HepG2 (cell line): Measurements from ENCODE around the gene DUS3L. TPM values are rescaled to one million over a fixed set of nuclear protein-coding genes. Genes with fewer than 3 reads are reported as not detected.

Experiments used
- ARNT2 ChIP-seq: sonication (generic); formaldehyde crosslinking; IDR thresholded peaks from 2 replicates; pipeline ENCODE4 v1.8.0; 2022; ENCODE audit warnings: mild to moderate bottlenecking, low read depth, missing genetic modification reagents, moderate library complexity
- ELF3 ChIP-seq: IDR thresholded peaks from 2 replicates; pipeline ENCODE4 v1.6.1; 2016; ENCODE audit warnings: missing genetic modification reagents, missing compliant biosample characterization
- ISX ChIP-seq: sonication (generic); formaldehyde crosslinking; conservative IDR thresholded peaks from 2 replicates; pipeline ENCODE4 v1.5.0; 2020; ENCODE audit warnings: missing genetic modification reagents
- MYC ChIP-seq: sonication (generic); formaldehyde crosslinking; IDR thresholded peaks from 2 replicates; pipeline ENCODE4 v1.9.0; 2021; ENCODE audit warnings: missing genetic modification reagents, borderline replicate concordance
- SMC3 ChIP-seq: IDR thresholded peaks from 2 replicates; pipeline ENCODE4 v1.6.1; 2011; ENCODE audit warnings: low read length, improper control_type of control experiment
- SRSF1 ChIP-seq: fragments of 200-400 bp; formaldehyde crosslinking; optimal IDR thresholded peaks from 2 replicates; pipeline ENCODE3; 2017; ENCODE audit warnings: mild to moderate bottlenecking, low read depth, low read length, moderate library complexity
- ZNF616 ChIP-seq: sonication (generic); formaldehyde crosslinking; IDR thresholded peaks from 2 replicates; pipeline ENCODE4 v1.5.0; 2020; ENCODE audit warnings: low read depth, mild to moderate bottlenecking, missing genetic modification reagents
- ZNF644 ChIP-seq: IDR thresholded peaks from 2 replicates; pipeline ENCODE4 v1.6.1; 2016; ENCODE audit warnings: low read depth
- polyA plus RNA-seq, 8 experiments: library from polyadenylated mRNA; depleted of rRNA in 3 of 8; stranded (reverse) in 7 of 8; unstranded in 1 of 8; fragments of >200 nt; fragmentation: Illumina TruSeq in 4 of 8; extraction: Trizol in 4 of 8; gene quantifications; 2 replicates each; pipeline versions ENCODE4 v1.2.1 to v1.2.3, GENCODE V29; 2011 to 2016; ENCODE audit warnings: low read depth in 4 of 8, missing spikeins in 1 of 8, mixed read lengths in 1 of 8; ENCODE audit not compliant: insufficient read depth in 1 of 8
- total RNA-seq, 5 experiments: library from RNA; depleted of rRNA; stranded (reverse); fragments of >200 nt; fragmentation: Illumina TruSeq; extraction: Trizol; gene quantifications; 2 replicates each; pipeline ENCODE4 v1.2.3, GENCODE V29; 2016; ENCODE audit warnings: low read depth in 1 of 5
- TF ChIP-seq, protein P1 (sequence below), 2 experiments: fragments of 450-650 bp in 1 of 2; sonication (generic) in 1 of 2; formaldehyde crosslinking in 1 of 2; IDR thresholded peaks; 2 replicates each; pipeline versions ENCODE4 v1.6.1 to v1.8.0; 2016 to 2022; ENCODE audit warnings: antibody characterized with exemption in 1 of 2, mild to moderate bottlenecking in 1 of 2, missing genetic modification reagents in 1 of 2
- TF ChIP-seq, protein P2 (sequence below): sonication (generic); formaldehyde crosslinking; IDR thresholded peaks from 2 replicates; pipeline ENCODE4 v1.5.0; 2020; ENCODE audit warnings: mild to moderate bottlenecking, missing genetic modification reagents, moderate library complexity
- TF ChIP-seq, protein P3 (sequence below): sonication (generic); formaldehyde crosslinking; conservative IDR thresholded peaks from 2 replicates; pipeline ENCODE4 v1.4.0; 2020; ENCODE audit warnings: mild to moderate bottlenecking, missing genetic modification reagents, moderate library complexity
- TF ChIP-seq, protein P4 (sequence below): sonication (generic); formaldehyde crosslinking; IDR thresholded peaks from 2 replicates; pipeline ENCODE4 v1.5.0; 2020; ENCODE audit warnings: missing genetic modification reagents

The DUS3L gene
- total and polyA plus RNA-seq, 2 of the 13 experiments (the other 11 are each of a cell fraction or from before 2014, with no cell fraction given), result 13.3 to 25.1 TPM

DNA sequence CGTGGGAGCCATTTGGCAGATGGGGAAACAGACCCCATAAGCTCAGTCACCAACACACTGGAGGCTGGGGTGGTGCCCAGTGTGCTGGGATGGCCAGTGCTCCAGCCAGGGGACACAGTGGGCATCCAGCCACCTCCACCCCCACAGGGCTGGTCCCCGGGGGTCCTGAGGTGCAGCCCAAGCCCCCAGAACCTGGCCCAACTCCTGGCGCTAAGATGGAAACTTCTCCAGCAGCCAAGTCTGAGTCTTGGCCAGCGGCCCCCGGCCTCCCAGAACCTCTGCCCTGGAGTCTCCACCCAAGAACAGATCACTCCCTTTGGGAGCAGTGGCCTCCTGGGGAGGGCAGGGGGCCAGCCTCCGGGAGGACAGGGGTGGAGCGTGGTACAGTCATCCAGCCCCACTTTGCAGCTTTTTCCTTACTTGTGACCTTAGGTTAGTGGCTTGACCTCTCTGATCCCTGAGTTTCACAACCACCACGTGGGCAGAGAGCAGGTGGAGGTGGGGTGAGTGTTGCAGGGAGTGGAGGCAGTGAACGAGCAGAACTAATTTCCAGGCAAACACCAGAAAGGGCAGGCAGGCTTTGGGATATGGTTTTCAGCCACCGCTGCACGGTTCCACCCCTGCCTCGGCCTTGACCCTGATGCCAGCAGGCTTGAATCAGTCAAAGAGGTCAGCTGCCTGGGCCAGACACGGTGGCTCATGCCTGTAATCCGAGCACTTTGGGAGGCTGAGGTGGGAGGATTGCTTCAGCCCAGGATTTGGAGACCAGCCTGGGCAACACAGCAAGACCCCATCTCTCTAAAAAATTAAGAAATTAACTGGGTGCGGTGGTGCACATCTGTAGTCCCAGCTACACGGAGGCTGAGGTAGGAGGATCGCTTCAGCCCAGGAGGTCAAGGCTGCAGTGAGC, 9.7 kb upstream of the DUS3L start (continued):
- TF ChIP-seq, protein P1, sequence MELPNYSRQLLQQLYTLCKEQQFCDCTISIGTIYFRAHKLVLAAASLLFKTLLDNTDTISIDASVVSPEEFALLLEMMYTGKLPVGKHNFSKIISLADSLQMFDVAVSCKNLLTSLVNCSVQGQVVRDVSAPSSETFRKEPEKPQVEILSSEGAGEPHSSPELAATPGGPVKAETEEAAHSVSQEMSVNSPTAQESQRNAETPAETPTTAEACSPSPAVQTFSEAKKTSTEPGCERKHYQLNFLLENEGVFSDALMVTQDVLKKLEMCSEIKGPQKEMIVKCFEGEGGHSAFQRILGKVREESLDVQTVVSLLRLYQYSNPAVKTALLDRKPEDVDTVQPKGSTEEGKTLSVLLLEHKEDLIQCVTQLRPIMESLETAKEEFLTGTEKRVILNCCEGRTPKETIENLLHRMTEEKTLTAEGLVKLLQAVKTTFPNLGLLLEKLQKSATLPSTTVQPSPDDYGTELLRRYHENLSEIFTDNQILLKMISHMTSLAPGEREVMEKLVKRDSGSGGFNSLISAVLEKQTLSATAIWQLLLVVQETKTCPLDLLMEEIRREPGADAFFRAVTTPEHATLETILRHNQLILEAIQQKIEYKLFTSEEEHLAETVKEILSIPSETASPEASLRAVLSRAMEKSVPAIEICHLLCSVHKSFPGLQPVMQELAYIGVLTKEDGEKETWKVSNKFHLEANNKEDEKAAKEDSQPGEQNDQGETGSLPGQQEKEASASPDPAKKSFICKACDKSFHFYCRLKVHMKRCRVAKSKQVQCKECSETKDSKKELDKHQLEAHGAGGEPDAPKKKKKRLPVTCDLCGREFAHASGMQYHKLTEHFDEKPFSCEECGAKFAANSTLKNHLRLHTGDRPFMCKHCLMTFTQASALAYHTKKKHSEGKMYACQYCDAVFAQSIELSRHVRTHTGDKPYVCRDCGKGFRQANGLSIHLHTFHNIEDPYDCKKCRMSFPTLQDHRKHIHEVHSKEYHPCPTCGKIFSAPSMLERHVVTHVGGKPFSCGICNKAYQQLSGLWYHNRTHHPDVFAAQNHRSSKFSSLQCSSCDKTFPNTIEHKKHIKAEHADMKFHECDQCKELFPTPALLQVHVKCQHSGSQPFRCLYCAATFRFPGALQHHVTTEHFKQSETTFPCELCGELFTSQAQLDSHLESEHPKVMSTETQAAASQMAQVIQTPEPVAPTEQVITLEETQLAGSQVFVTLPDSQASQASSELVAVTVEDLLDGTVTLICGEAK (IDR thresholded peaks at IDR 0.05), result no peak
- TF ChIP-seq, protein P1 (CRISPR knock-in tag; IDR thresholded peaks at IDR 0.05), result no peak
- TF ChIP-seq MYC (peak; percentile 86), ISX (no peak), ARNT2 (CRISPR knock-in tag) (no peak), SMC3 (no peak), ZNF644 (CRISPR knock-in tag) (no peak), ELF3 (CRISPR knock-in tag) (no peak), ZNF616 (CRISPR knock-in tag) (no peak), SRSF1 (no peak)
- TF ChIP-seq, protein P2, sequence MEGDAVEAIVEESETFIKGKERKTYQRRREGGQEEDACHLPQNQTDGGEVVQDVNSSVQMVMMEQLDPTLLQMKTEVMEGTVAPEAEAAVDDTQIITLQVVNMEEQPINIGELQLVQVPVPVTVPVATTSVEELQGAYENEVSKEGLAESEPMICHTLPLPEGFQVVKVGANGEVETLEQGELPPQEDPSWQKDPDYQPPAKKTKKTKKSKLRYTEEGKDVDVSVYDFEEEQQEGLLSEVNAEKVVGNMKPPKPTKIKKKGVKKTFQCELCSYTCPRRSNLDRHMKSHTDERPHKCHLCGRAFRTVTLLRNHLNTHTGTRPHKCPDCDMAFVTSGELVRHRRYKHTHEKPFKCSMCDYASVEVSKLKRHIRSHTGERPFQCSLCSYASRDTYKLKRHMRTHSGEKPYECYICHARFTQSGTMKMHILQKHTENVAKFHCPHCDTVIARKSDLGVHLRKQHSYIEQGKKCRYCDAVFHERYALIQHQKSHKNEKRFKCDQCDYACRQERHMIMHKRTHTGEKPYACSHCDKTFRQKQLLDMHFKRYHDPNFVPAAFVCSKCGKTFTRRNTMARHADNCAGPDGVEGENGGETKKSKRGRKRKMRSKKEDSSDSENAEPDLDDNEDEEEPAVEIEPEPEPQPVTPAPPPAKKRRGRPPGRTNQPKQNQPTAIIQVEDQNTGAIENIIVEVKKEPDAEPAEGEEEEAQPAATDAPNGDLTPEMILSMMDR, result 0 out of 2 replicates have a peak, but pooled peaks have one; percentile 3
- TF ChIP-seq, protein P3, sequence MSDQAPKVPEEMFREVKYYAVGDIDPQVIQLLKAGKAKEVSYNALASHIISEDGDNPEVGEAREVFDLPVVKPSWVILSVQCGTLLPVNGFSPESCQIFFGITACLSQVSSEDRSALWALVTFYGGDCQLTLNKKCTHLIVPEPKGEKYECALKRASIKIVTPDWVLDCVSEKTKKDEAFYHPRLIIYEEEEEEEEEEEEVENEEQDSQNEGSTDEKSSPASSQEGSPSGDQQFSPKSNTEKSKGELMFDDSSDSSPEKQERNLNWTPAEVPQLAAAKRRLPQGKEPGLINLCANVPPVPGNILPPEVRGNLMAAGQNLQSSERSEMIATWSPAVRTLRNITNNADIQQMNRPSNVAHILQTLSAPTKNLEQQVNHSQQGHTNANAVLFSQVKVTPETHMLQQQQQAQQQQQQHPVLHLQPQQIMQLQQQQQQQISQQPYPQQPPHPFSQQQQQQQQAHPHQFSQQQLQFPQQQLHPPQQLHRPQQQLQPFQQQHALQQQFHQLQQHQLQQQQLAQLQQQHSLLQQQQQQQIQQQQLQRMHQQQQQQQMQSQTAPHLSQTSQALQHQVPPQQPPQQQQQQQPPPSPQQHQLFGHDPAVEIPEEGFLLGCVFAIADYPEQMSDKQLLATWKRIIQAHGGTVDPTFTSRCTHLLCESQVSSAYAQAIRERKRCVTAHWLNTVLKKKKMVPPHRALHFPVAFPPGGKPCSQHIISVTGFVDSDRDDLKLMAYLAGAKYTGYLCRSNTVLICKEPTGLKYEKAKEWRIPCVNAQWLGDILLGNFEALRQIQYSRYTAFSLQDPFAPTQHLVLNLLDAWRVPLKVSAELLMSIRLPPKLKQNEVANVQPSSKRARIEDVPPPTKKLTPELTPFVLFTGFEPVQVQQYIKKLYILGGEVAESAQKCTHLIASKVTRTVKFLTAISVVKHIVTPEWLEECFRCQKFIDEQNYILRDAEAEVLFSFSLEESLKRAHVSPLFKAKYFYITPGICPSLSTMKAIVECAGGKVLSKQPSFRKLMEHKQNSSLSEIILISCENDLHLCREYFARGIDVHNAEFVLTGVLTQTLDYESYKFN (CRISPR knock-in tag), result peak; percentile 29; the same call in 1 of the 2 replicates
- TF ChIP-seq, protein P4, sequence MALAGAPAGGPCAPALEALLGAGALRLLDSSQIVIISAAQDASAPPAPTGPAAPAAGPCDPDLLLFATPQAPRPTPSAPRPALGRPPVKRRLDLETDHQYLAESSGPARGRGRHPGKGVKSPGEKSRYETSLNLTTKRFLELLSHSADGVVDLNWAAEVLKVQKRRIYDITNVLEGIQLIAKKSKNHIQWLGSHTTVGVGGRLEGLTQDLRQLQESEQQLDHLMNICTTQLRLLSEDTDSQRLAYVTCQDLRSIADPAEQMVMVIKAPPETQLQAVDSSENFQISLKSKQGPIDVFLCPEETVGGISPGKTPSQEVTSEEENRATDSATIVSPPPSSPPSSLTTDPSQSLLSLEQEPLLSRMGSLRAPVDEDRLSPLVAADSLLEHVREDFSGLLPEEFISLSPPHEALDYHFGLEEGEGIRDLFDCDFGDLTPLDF (CRISPR knock-in tag), result no peak
